ENCODE measurements around the gene KRT1.

The KRT1 gene

DNA sequence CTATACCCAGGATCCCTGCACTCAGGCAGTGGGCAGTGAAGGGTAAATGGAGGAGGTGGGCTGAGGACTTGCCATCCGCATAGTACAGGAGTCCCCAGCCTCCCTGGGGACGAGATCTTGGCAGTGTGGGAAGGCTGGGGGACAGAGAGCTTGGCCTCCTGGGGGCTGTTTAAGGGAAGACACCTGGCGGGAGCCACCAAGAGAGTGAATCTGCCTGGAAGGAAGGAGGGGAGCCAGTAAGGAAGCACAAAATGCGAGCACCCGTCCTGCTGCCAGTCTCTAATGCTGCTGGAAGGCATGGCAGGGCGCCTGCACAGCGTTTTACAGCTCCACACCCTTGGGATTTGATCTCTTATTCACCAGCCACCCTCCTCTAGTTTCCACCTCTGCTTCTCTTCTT is 20.8 kb downstream of the KRT1 start:
- DNase-seq, result no peak

DNA sequence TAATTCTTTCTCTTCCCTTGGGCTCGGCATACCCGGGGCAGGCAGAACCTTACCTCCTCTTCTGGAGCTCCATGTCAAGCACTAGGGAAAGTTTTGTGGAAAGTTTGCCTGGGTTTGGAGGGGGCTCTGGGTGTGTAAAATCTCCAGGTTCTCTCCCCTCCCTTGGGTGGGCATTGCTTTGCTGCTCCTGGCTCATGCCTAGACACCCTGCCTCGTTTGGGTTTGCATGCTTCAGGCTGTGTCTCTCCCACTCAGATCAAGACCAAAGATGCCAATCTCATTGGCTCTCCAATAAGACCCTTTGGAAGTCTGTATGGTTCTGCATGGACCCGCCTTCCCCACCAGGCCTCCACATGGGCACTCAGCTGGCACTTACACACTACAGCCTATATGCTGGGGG is 22.0 kb downstream of the KRT1 start:
- no peak for DNase-seq

DNA sequence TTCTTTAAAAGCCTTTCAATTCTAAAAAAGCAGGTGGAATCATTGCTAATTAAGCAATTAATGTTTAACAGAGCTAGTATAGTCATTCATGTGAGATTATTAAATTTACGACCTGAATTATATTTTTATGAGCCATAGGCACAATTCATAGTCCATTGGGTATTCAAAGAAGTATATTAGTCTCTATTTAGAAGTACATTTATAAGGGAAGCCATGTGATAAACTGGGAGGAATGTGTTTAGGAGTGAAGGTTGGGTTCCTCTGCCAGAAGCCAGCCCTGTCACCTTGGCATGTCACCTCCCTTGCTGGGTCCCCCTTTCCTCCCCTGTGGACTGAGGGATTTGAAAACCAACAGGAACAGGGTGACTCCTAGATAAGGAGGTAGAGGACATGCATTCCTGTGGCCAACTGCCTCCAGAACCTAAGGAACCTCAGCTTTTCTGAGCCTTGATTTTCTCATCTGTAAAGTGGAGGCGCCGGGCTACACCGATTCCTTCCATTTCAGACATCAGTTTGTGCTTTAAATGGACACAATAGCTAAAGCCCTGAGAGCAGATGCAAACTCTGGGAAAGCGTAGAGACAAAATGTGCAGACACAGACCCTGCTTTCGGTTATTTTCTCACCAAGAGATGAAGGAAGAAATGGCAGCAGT is 22.8 kb downstream of the KRT1 start:
- no peak for DNase-seq

DNA sequence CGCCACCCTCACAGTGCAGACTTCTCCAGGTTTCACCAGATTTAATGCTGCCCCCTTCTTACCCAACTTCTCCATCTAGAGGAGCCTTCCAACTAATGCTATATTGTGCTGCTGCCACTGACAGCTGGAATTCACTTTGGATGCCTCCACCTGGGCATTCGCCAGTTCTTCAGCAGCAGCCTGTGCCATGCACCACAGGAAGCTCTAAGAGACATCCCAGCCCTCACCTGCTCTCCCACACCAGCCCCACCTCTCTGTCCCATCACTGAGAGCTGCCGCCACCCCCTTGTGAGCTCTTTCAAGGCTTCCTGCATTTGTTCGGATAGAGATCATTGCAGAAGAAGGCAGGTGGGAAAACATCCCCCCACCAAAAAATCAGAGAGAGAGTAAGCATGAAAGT is 23.6 kb downstream of the KRT1 start:
- no peak for DNase-seq

DNA sequence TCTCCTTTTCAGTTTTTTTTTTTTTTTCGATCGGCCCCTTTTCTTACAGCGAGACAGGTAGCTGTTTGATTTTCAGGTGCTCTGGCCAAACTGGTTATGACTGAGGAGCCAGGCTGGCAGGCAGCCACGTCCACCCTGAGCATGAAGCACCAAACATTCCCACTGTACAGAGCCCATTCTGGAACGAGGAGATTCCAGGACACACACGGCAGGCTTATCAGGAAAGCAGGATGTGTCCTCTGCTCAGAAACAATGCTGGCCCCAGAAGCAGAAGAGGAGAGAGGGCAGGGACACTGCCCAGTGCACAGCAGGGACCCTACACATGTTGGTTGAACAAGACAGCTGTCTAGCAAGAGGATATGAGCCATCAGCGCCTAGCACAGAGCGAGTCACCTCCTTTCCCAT is 24.5 kb downstream of the KRT1 start:
- DNase-seq, result peak; percentile 82

DNA sequence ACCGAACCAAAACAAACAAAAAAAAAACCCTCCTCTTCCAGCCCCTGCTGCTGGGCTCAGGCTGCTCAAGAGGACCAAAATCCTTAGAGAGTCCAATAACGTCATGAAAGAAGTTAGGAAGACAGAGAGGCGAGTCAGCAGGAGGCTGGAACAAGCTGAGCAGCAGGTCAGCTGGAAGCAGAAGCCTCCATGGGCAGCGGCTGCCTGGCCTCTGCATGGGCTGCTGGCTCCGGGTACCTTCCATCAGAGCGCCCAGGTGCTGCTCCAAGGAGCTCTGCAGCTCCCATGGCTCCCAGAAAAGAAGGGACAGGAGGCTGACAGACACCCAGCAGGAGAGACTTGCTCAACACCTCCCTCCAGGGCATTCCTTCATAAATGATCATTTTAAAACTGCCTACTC is 25.0 kb downstream of the KRT1 start:
- DNase-seq, result peak; percentile 59

DNA sequence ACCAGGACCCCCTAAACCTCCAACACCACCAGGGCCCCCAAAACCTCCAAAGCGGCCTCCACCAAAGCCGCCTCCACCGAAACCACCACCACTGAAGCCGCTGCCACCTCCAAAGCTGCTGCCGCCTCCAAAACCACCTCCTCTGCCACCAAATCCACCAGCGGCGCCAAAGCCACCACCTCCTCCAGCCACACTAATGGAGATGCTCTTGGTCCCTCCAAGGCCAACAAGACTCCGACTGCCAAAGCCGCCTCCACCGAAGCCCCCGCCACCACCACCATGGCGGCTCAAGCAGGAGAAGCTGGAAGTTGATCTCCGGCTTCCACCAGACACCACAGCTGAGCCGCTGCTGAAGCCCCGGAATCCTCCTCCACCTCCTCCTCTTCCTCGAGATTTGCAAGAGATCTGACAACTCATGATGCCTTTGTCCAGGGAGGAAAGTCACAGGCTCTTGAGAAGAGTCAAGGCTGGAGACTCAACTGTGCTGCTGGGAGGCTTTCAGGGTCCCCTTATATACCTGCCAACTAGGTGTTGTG is 28.4 kb downstream of the KRT1 start, which contains the start of gene KRT2:
KRT2 (minus strand) TSS at position 486 of the 536 bp plus-strand sequence; CDS start at position 417, 69 bp downstream.
- no peak for DNase-seq

DNA sequence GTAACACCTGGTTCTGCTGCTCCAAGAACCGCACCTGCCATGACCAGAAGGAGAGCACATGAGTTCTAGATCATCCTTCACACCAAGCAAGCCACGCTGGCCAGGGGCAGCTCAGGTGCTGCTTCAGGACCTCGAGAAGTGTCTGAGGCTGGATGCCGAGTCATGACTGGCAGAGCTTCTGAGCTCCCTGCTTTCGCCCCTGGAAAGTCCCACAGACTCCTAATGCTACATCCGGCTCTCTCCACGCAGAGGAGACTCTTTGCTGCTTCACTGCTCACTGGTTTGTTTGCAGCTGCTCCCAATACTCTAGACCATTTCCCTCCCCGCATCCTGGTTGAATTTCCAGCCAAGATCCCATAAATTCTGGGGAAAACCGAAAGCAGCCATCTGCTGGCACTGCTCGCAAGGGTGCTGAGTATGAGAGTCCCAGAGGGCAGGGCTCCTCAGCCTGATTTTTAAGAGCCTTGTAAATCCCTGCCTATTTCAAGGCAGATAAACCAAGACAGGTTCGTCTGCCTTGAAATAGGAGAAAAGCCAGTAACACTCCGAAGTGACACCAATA is 29.6 kb downstream of the KRT1 start:
- peak; percentile 5 for DNase-seq

DNA sequence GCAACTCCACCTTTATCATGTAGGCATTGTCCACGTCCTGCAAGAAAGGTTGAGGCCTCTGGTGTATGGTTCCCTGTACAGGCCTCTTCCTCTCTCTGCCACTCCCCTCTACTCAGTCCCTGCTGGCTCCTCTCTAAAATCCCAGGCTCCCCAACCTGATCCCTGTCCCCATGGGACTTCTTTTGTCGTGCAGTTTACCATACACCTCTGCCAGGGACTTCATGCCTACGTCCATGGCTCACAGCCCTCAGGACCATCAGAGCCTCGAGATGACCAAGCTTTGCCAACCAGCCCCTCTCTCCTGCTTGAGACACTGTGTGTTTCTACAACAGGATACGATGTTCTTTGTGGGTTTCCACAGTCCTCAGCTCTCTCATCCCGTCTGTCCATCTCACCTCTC is 31.1 kb downstream of the KRT1 start:
- DNase-seq, result no peak

DNA sequence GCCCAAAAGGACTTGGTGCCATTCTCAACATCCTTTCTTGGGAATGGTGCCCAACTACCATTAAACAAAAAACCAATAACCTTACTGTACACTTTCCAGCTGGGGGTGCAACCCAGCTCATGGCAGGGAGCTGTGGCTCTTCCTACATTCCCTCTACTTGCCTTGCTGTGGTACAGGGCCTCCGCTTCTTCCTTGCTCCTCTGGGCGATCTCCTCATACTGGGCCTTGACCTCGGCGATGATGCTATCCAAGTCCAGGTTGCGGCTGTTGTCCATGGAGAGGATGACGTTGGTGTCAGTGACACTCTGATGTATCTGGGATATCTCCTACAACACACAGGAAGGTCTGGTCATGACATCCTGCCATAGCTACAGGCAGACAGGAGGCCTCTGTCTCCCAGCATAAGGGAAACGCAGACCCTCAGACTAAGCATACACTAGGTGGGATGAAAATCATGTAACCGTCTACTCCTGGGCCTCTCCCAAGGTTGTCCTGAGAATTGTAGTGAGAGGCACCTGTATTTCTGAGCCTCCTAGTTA is 32.1 kb downstream of the KRT1 start:
- no peak for DNase-seq

DNA sequence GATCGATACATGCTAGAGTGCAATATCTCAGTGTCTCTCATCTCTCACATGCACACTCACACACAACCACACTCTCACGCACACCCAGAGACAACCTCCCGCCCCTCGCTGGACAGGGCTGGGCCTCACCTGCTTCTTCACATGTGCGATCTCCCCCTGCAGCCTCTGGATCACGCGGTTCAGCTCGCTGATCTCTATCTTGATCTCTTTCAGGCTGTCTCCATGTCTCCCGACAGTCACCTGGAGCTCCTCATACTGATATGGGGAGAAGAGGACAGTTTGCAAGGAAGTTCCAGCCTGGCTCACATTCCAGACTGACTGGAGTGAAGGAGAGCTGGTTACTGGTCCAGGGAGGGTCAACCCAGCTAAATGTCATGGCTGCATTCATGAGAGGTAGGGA is 32.6 kb downstream of the KRT1 start:
- no peak for DNase-seq

DNA sequence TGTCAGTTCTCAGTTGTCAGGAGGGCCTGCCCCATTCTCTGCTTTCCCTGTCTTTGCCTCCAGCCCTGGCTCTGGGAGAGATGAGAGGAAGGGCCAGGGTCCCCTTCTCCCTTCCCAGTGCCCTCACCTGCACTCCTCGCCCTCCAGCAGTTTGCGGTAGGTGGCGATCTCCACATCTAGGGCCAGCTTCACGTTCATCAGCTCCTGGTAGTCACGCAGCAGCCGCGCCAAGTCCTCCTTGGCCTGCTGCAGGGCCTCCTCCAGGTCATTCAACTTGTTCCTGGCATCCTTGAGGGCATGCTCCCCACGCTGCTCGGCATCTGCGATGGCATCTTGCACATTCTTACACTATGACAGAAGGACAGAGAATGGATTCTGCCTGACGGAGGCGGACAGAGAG is 33.6 kb downstream of the KRT1 start:
- no peak for DNase-seq

DNA sequence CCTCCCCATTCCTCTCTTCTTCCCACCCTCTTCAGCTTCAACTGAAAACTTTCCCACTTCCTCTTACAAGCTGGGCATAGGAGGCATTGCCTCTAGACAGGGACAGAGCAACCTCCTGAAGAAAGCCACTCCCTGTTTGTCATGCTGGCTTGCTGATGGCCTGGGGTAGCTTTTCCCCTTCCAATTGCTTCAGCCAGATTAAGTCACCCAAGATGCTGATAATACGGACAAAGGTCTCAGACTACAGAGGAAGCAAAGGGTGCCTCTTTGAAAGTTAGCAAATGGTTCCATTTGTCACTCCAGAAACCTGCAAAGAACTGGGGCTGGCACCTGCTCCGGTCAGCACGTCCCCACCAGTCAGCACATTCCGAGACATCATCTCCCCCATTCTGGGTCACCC is 34.2 kb downstream of the KRT1 start:
- DNase-seq, result no peak

DNA sequence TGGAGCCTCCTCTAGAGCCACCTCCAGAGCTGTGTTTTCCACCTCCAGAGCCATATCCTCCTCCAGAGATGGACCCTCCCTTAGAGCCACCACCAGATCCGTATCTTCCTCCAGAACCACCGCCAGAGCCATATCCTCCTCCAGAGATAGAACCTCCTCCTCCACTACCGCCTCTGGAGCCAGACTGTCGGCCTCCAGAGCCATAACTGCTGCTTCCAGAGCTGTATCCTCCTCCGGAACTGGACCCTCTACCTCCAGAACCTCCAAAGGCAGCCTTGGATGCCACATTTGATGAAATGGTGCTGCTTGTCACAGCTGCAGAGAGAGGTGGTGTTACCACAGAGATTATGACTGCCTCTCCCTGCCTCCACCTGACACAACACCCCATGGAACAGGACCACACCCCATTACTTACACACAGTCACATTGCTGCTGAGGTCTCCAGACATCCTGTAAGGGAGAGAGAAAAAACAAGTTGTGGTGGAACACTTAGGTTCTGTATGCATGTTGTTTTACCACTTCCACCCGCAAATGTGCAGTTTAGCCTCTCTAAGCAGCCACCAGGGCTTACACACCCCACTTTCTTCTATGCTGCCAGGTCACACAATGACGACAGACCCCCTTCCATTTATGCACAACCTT is 35.0 kb downstream of the KRT1 start:
- DNase-seq, result no peak

DNA sequence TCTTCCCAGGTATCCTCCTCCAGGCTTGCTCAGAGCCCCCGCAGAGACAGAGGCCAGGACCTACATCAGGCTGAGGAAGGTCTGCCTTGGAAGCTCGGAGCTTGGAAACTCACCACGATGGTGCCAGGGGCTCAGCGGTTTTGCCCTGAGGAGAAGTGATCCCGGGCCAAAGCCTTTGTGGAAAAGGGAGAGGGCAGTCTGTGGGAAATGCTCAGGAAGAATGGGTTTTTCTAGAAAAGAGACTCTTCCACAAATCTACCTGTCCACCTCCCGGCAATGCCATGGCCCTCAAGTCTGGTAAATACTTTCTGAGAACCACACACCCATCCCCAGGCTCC is 36.2 kb downstream of the KRT1 start:
- no peak for DNase-seq

DNA sequence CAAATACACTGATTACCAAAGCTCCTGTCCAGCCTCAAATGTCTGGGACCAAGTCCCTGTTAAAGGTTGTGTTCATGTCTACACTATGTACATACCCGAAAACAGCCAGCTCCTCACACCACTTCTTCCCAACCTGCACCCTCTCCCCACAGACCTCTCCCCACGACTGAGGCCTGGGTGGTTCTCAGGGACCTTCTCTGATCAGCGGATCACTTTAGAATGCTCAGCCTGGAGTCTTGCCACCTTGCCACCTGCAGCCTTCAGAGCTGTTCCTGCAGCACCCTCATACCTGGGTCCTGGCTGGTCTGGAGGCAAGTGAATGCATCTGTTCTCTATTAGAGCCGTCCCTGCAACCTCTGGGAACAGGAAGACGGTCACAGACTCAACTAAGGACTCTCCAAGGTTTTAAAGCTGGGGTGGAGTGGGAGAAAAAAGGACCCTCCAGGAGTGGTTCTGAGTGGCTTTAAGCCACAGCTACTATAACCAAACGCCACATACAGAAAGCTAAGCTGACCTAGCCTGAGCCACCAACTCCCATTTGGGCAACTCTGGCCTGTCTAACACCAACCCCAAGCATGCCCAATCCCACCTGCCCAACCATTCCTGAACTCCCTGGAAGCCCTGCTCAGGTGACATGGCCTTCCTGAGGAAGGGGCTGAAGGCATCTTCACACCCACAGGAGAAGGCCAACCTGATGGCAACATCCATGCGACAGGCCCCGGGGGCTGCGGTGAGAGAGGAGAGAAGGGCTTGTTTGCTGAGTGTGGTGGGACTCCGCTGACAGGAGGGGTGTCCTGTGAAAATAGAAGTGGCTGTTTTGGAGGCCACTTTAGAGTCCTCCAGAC is 36.8 kb downstream of the KRT1 start:
- no peak for DNase-seq

DNA sequence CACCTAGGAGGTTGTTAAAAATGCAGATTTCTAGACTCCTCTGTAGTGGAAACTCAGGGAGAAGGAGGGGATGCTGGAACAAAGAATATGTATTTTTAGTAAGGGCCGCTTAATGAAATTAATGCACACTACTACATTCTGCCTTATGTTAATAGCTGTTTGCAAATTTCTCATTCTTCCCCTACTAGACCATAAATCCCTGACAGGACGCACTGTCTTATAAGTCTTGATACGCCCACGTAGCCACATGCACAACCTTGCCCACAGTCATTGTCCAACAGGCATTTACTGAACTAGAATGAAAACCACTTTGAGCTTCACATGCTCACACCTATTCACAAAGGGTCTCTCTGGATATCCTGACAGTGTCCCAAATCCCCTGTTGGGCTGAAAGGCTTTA is 38.7 kb downstream of the KRT1 start:
- DNase-seq, result no peak

DNA sequence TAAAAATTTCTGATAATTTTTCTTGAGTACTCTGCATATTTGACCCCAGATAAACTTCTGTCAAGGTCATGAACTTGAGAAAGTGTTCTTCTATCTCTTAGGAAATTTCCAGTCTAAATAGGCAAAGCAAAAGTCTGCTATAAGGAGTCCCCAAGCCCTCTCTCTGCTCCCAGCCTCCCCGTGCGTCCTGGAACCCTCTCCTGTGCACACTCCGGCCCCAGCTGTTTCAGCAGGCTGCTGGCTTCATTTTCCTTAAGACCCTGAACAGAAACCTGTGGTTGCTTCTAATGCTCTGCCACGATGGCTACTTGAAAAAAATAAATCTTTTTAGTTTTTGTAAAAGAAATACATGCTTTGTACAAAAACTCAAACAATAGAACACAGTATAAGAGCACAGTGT is 42.9 kb downstream of the KRT1 start:
- no peak for DNase-seq

DNA sequence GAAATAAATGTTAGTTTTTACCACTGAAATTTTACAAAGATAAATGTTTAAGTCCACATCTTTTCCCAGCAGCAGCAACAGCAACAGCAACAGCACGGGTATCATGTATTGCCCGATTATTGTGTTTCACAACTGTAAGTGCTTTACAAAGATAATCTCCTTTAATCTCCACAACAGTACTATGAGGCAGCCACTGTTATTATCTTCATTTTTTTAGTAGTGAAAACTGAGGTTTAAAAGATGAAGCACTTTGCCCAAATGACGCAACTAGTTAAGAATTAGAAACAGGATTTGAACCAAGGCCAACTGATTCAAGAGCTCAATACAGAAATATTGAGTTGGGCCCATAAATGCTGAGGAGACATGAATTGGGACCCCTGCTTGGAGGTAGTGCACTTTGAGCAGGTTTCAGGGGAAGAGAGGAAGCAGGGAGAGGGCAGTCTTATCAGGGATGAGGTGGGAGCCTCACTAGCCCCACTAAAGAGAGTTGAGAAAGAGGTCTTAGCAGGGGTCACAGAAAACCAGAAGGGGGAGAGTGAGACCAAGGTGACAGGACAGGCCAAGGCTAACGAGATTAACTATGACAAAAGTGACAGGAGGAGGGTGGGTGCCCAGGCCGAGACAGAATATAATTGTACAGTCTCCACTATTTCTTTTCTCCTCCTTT is 43.5 kb downstream of the KRT1 start:
- DNase-seq, result no peak

DNA sequence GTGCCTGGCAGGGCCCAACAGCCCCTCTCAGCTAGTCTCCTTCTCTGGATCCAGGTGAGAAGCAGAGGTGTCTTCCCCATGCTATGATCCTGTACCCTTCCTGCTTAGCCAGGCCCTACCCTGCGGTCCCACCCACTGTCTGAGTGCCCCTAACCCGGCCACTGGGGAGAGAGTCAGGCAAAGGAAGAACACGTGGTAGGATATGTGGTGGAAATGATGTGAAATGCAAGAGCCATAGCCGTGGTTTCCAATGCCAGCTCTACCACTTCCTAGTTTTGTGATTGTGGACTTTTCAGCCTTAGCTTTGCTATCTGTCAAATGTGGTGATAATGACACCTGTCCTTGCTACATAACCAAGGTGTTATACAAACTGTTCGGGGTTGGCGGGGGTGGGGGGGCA is 44.0 kb downstream of the KRT1 start:
- no peak for DNase-seq

DNA sequence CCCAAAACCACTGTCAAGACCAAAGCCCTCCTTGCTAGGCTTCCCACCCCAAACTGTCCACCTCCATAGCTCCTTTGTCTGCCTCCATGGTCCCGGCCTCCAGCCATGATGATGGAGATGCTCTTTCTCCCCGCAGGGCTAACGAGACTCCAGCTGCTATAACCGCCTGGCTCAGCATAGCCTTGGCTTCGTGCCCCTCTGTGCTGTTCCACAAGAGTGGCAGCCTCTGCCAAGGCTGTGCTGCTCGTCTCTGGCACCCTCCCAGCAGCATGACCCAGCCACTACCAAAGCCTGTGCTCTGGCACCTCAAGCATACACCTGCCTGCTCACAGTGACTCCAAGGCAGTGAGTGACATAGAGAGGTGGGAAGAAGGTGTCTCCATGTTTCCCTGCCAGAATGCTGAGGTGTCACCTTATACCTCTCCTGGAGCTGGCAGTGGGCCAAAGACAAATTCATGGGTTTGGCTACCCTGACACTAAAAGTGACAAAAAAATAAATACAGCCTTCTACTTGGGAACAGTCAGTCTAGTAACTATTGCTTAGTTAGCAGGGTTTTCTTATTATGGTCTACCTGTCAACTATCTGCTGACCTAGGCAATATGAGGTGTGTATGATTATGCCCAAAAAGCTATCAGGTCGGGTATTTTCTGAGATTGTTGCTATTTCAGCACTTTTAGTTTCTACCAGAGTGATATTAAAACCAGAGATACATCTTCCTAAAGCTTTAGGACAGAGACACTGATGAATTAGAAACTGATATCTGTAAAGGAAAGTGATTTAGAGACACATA is 45.7 kb downstream of the KRT1 start:
- peak; percentile 93 for DNase-seq

DNA sequence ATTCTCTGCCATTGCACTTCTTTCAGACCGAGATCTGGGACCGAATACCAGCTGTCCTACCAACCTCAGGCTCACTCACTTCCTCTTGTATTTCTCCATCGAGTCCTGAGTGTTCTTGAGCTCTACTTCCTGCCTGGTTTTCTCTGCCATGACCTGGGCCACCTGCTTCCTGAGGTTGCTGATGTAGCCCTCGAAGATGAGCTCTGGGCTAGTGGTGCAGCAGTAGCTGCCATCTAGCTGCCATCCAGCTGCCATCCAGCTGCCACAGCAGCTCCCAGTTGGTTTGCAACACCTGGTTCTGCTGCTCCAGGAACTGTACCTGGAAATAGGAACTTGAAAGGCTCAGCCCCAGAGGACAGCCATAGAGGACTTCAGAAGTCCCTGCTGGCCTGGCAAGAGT is 46.8 kb downstream of the KRT1 start:
- peak; percentile 15 for DNase-seq
